GM18868 (cell line): ENCODE measurements around the gene DEFB110.

Experiments used
- ATAC-seq: cut with Tn5 transposase; IDR thresholded peaks from one replicate; pipeline ENCODE4 v1.9.1; 2021; ENCODE audit warnings: mild to moderate bottlenecking, moderate library complexity; ENCODE audit not compliant: unreplicated experiment

DEFB110 gene

DNA sequence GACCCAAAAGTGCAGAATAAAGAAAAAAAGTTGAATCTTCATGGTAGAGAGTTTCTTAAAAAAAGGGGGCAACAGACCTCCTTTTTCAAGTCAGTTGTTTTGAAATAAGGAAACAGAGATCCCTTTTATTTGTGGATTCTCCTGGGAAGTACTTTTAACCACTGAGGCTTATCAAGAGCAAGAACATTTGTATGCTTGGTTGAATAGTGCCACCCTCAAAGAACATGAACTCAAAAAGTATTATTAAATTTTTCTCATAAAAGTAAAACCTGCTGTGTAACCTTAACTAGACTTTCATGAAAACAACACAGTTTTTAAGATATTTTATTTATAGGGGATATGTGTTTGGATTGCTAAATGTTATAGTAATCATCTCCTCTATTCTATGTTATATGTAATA lies at the start of gene DEFB110:
TSS of gene DEFB110 (minus strand) at position 101 of the 400 bp plus-strand sequence. CDS start at position 42, 59 bp downstream.
- no peak for ATAC-seq

DNA sequence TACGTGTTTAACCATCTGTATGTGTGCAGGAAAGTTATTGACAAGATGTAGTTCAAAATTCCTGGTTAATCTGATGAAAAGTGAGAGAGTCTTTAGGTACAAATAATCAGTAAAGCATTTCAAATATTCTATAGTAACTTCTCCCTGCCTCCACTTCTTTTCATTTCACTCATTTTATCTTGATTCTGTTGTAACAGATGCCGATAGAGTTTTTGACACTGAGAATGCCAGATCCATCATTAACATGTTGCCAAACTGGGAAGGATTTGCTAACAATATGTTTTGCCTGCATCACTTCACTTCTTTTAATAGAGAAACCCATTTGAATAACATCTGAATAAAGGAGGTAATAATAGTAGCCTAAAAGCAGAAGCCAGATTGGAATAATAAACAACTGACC lies 48.3 kb upstream of the DEFB110 start:
- ATAC-seq, result no peak

DNA sequence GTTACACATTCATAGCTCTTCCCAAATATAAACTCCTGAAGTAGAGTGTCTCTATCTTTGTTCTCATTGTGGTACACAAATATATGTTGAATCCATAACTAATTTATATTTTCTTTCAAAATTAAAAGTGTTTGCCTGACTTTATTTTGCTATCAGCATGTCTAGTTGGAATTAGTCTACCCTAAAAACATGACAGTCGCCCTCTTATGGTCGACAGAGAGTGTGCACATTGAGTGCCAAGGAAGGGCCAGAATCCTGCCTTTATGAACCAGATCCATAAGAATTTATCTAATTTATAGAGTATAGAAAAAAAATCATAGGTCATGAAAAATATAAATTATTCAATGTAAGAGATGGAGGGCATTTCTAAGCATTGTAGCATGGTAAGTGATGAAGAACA lies 40.3 kb upstream of the DEFB110 start:
- peak; percentile 67 for ATAC-seq

DNA sequence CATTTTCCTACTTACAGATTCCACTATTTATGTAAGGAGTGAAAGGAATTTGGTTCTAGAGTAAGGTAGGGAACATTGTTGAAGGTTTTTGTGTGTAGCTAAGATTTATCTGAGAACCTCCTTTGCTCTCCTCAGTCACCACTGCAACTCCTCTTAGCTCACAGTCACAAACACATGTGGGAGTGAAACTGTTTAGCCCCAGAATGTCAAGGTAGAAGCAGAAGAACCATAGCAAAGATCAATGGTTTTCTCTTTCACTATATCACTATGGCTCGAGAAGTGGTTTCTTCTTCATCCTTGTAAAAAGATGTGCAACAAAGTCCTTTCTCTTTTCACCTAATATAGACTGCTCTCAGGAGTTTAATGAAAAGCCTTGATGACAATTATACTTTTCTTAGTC lies 34.4 kb upstream of the DEFB110 start:
- peak; percentile 70 for ATAC-seq

DNA sequence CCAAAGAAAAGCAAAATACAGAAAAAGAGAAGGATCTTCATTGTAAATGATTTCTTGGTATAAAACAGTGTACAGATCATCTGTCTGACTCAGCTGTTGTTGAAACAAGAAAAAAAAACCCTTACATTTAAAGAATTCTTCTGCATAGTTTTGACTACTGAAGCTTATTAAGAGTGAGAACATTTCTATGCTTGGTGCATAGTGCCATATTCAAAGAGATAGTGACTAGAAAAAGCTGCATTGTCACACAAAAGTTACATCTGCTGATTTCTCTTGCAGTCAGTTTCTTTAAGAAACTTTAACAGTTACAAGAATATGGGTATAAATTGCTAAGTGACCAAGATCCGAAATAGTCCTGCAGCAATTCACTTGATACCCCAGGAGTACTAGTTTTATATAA lies 28.0 kb upstream of the DEFB110 start, which contains the start of gene DEFB112:
TSS of gene DEFB112 (minus strand) at position 101 of the 400 bp plus-strand sequence. CDS start at position 41, 60 bp downstream.
- no peak for ATAC-seq

DNA sequence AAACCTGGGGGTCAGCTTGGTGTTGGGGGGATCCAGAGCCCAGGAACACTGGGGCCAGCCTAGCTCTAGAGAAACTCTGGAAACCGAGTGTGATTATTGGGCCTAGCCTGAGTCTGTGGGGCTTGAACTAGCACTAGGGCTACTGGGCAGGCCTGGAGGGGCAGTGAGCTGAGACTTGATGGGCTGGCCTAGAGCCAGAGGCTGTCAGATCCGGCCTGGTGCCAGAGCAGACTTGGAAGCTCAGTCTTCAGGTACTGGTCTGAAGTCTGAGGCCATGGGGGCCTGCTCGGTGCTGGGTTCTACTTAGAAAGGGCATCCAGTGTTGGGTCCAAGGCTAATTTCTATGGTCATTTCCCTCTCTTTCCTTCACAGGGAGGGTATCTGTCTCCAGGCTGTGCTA lies 25.2 kb upstream of the DEFB110 start:
- no peak for ATAC-seq

DNA sequence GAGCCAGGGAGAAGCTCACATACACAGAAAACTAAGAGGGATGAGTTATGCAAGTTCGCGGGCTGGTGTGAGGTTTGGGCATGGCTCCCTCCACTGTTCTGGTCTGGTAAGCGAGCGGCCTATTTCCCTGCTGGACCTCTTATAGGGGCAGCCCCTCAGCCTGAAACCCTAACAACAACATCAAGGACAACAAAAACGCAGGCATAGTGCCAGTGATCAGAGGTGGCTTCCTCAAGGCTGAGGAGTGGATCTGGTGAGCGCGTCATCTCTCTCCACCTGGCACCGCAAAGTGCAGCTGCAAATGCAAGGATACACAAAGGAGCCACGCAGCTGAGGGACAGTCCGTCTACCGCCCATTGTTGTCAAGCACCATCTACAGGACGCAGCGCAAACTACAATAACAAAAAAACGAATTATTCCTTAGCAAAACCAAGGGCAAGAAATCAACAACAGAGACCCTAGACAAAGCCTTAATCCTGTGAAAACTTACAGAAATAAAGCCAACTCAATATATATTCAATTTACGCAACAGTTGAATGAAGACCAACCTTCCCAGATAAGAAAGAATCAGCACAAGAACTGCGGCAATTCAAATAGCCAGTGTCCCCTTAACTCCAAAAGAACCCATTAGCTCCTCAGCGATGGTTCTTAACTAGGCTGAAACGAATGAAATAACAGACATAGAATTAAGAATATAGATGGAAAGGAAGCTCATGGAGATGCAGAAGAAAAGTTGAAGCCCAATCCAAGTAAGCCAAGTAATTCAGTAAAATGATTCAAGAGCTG lies 9.2 kb upstream of the DEFB110 start:
- peak; percentile 71 for ATAC-seq

DNA sequence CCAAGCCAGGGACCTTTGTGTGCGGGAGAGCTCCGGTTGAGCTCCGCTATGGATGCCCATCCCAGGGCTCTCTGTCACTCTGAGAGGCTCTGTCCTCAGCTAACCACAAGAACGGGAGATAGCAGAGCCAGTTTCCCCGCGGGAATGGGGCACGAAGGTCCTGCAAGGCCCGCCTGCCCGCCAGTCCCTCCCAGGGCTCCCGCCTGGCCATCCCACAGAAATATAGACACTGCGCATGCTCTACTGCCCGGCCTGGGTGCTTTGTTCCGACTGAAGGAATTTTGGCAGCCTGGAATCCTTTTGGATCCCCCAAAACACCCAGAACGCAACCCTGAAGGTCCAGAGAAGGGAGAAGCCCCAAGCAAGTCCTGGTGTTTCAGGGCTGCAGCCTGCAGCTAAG lies 8.6 kb upstream of the DEFB110 start:
- ATAC-seq, result no peak

DNA sequence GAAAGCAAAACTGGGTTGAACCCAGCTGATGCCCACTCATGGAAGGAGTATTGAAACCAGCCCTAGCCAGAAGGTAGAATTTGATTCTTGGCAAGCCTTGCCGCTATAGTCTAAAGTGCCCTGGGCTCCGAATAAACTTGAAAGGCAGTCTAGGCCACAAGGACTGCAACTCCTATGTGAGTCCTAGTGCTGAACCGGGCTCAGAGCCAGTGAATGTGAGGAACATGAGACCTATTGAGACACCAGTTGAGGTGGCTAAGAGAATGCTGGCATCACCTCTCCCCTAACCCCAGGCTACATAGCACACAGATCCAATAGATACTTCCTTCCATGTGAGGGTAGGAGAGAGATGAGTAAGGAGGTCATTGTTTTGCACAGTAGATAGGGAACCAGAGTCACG lies 3.5 kb upstream of the DEFB110 start:
- no peak for ATAC-seq

DNA sequence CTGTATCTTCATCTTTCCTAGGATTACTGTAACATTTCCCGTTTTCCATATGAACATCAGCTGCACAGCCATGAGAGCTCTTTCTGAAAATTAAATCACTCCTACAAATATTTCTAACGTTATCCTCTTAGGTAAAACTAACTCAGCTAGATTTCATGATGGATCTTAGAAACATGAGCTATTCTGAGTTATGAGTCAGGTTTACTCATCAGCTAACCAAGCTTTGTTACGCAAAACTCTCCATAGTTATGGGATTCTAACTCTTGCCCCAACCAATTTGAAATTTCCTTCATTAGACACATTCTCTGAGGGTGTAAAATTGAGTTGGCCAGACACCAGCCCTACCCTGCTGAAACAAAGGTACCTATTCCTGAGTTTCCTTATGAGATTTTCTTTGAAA lies 14.0 kb downstream of the DEFB110 start:
- no peak for ATAC-seq

DNA sequence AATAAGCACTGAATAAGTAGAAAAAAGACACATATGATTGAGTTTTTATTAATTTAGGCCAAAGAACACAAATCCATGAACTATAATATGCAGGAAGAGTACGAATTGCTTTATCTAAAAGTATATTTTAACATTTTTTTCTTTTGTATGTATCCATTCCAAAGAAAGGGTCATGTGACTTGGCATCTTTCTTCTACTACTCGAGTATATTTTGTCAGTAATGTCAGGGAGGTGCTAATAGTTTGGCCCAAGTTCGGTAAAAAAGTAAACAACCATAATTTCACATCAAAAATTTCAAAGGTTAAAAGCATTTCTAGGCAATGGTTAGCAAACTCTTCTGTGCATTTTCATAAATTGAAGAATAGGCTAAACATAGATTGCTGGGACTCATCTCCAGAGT lies 18.7 kb downstream of the DEFB110 start:
- ATAC-seq, result no peak

DNA sequence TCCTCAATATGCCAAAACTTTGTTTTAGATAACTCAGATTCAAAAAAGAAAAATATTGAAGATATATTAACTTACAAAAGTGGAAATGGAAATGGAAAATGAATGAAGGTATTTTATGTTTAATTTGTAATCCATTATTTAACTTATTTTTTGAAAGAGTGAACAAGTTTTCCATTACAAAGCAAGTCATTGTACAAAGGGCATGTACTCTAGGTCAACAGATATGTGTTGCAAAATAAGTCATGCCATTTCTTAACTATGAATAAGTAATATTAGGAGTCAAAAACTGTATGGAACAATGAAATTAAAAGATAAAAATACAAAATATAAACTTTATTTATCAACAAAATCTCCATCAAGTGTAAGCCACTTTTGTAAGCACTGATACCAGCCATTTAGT lies 26.5 kb downstream of the DEFB110 start:
- no peak for ATAC-seq

DNA sequence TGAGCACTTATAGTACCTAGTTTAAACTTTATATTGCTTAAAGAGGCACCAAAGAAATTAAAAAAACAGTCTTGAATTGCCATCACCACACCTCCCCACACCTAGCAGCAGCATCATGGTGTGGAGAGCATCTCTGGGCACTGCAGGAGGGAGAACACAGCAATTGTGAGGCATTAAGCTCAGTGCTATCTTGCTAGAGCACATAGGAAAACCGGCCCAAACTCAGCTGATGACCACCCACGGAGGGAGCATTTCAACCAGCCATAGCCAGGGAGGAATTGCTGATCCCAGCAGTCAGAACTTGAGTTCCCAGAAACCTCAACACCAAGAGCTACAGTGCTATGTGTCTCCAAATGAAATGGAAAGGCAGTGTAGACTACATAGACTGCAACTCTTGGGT lies 32.9 kb downstream of the DEFB110 start:
- ATAC-seq, result no peak

DNA sequence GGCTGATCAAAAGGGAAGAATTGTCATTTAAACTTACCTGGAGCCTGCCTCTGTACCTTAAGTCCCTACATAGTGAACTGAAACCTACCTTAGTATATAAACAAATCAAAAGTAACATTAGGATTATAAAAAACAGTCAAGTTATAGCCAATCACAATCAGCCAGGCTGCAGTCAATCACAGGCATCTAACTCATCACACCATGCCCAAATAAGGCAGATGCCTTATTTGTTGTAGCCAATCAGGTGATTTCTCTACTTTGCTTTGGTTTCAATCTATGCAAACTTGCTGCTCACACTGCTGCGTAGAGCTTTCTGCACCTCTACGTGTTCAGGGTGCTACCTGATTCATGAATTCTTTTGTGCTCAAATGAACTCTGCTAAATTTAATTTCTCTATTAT lies 34.0 kb downstream of the DEFB110 start:
- no peak for ATAC-seq

DNA sequence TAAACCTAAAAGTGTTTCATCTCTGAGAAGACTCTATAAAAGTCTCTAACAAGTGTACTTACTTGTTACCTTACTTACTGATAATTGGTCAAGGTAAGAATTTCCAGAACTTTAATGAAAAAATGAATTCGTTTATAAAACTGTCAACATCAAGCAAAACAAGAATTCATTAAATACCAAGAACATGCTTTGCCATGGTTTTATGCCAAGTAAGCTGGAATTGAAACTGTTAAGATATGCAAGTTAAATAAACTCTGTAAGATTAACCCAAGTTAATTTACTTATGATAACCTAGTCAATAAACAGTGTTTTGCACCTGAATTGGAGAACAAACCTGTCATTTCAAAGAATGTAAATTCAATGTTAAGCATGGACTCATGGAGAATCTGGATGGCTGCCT lies 35.2 kb downstream of the DEFB110 start:
- no peak for ATAC-seq

DNA sequence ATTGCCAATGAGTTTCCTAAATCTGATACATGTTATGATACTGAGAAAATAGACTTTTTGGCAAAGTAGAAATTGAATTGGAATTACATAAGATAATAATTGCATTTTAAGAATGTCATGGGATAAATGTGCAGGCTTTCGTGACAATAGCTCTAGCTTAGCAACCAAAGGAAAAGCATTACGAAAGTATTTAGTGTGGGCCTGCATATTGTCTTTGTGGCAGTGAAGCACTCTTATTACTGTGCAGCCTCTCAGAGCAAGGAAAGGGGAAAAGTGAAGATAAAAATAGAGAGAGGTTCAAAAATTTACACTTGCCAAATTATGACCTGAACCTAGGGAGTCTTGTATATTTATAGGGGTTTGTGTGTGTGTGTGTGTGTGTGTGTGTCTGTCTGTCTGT lies 39.7 kb downstream of the DEFB110 start:
- ATAC-seq, result no peak

DNA sequence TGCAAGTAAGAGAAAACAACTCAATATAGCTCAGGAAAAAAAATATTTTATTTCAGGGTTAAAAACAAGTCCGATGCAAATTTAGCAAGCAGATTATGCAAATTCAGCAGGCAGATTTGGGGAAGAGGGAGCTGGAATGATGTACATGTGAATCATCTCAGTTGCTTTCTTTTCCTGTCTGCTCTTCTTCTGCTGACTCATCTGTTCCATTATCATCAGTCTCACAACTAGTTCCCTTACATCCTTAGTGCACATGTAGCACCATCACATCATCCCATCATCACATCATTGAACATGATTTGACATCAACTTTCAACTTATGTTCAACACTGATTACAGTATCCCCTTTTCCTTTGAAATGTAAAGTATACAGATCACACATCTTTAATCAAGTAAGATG lies 40.9 kb downstream of the DEFB110 start:
- ATAC-seq, result peak; percentile 51

DNA sequence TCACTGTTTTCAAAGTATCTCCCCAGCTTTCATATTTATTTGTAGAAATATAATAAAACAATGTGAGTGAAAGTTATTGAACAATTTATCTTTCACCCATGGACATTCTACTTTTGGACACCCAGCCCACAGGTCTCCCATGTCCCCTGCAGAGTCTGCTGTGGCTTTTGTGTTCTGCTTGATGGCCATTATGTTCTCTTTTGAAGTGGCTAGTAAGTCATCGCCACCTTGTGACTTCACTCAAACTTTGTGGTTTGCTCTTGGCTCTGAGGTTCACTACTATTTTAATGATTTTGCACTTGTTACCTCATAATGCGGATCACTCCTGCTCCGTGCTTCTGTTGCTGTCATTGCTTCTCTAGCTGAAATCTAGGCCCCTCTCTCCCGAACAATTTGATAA lies 42.2 kb downstream of the DEFB110 start:
- peak; percentile 27 for ATAC-seq

DNA sequence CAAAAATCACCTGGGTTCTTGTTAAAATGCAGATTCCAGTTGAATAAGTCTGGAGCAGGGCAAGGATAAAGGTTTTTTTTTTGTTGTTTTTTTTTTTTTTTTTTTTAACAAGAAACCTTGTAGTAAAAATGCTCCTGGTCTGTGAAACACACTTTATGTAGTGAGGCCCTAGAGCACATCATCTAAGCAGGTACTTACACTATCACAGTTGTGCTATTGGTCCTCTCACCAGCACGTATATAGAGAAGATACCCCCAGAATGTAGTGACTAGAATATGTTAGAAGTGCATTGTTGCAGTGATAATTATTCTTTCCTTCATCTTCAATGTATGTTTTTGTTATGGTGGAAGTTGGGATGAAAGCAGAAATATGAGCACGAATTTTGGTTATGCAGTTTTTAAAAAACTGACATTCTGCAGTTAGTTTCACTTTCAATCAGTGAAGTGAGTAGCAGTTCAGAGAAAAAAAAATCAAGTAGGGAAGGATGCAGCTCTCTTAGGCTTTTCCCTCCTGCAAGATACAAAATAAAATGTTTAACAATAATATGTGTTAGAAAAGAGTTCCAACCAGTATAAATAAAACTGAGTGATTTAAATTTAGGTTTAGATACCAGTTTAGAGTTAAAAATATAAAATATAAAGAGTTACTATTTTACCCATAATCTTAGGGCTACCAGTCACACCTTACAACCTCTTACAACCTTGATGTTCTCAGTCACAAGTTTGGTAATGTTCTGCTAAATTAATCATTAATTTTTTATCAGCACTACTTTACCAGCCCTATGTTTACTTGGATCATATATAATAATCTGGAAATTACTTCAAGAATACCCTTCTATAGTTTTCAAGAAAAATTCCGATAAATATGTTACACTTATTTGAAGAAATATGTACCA lies 43.2 kb downstream of the DEFB110 start:
- peak; percentile 50 for ATAC-seq

DNA sequence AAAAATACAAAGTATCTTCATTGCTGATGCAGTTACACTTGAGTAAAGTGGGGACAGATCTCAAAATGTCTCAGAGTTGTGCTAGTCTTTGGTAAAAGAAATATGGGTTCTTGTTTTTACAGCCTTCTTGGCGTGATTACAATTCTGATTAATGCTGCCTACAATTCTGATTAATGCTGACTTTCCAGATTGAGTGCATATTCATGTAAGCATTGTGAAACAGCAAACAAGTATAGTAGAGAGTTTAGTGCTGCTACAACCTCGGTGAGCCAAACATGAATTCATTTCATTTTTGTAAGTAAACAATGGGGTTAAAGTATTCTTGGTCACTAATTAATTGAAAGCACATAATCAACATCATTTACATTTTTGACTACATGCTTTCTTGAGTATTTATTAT lies 52.2 kb downstream of the DEFB110 start, which contains the start of gene DEFB113:
TSS of gene DEFB113 (minus strand) at position 21 of the 400 bp plus-strand sequence. CDS start at position 21, 0 bp downstream.
- ATAC-seq, result no peak
